ENCODE results near the gene CAMTA1.
A peak's percentile ranks its signal among the peaks of the same experiment; 100 is the strongest.

CAMTA1 gene

DNA sequence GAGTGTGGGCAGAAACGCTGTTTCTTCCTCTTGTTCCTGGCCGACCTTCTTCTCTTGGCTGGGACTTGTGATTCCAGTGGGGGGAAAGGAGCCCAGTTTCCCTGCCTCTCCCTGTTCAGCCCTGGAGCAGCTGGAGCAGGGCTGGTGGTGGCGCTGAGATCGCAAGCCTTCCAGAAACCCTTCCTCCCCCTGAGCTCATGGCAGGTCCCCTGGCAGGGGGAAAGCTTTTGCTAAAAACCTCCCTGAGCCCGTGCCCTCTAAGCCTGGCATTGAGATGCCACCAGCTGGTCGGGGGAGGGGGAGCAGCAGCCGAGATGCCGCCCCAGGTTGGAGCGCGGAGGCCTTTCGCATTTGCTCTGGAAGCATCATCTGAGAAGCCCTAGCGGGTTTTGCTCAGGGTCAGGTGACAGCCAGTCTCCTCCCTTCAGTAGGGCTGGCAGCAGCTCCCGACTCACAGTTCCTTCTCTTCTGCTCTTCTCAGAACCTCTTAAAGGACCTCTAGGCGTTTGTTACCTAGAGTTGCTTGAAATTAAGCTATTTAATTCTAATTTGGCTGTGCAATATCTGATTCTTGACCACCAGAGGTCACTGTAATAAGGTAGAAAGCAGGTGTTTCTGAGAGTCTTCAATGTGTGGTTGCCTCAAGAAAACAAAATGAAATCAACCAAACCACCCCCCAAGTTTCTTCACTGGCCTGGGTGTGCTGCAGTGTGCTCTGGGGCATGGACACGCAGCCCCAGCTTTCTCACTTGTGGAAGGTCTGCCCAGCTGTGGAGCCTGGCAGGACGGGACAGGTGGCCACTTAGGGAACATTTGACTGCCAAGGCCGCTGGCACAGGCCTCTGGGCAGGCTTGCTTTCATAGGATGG lies 257.3 kb downstream of the CAMTA1 start:
- TF ChIP-seq, protein P1, sequence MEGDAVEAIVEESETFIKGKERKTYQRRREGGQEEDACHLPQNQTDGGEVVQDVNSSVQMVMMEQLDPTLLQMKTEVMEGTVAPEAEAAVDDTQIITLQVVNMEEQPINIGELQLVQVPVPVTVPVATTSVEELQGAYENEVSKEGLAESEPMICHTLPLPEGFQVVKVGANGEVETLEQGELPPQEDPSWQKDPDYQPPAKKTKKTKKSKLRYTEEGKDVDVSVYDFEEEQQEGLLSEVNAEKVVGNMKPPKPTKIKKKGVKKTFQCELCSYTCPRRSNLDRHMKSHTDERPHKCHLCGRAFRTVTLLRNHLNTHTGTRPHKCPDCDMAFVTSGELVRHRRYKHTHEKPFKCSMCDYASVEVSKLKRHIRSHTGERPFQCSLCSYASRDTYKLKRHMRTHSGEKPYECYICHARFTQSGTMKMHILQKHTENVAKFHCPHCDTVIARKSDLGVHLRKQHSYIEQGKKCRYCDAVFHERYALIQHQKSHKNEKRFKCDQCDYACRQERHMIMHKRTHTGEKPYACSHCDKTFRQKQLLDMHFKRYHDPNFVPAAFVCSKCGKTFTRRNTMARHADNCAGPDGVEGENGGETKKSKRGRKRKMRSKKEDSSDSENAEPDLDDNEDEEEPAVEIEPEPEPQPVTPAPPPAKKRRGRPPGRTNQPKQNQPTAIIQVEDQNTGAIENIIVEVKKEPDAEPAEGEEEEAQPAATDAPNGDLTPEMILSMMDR (IDR thresholded peaks at IDR 0.05; ENCODE audit: insufficient read depth, missing control alignments), result peak; percentile 54
- DNase-seq (ENCODE audit: insufficient read length, low spot score) (no peak), FAIRE-seq (no peak)

DNA sequence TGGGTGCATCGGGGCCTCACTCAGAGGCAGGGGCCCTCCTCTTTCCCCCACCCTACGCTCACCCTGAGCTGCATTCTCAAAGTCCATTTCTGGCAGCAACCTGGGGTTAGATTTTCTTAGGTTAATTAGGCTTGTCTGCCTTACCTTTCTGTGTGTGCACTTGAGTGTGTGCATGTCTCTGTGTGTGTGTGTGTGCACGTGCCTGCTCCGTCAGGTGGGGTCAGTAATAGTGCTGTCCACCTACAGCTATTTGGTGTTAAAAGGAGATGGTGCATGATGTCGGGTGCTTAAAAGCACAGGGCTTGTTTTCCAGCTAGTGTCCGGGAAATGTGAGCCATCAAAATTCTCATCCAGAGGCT lies 257.9 kb downstream of the CAMTA1 start:
- DNase-seq (ENCODE audit: insufficient read length, low spot score) (no peak), FAIRE-seq (no peak)

DNA sequence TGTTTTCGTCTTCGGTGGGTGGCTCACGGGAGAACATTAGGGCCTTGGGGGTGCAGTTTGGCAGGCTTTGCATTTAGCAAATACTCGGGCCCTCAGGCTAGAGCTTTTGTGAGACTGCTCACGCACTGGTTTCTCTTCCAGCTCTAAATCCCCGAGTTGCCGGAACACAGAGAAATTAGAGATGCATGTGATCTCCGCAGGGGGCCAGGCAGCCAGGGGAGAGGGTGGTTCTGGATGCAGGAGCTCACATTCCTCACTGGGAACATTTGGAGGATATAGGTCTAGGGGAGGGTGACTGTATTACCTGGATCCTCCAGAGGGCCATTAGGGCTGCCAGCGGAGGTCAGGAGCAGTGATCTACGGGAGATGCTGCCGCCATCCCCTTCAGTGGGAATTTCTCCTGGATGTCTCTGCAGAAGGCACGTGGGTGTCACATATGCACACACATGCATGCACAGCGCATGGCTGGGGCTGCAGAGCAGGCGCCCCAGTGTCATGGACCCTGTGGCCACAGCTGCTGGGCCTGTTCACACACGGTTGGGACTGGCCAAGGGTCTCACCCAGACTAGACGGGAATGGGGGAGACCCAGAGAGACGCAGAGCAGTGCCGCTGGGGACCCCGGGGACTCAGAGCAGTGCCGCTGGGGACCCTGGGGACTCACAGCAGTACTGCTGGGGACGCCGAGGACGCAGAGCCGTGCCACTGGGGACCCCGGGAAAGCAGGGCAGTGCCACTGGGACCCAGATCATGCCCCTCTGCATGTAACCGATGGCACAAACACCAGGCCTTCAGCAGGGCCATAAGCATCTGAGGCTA lies 258.7 kb downstream of the CAMTA1 start:
- DNase-seq (ENCODE audit: insufficient read length, low spot score) (no peak), FAIRE-seq (no peak)
- TF ChIP-seq, protein P1 (IDR thresholded peaks at IDR 0.05; ENCODE audit: insufficient read depth, missing control alignments), result no peak

More for the DNA sequence above, 257.9 kb downstream of the CAMTA1 start:
- TF ChIP-seq, protein P1 (IDR thresholded peaks at IDR 0.05; ENCODE audit: insufficient read depth, missing control alignments), result no peak

DNA sequence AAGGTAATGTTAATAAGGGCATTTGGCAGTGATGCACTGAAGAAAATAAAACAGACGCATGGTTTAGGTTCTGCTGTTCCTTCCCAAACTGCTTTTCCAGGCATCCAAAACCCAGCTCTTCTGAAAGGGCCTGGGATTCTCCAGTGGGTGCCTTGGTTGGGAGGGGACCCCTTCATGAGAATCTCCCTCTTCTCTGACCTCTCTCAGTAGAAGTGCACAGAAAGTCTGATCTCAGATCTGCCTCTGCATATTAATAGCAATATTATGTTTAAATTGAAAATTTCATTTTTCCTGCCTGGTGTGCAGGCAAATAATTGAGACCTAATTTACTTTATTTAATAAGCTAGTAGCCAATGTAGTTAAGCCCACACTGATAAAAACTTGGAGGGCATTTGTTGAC lies 260.6 kb downstream of the CAMTA1 start:
- DNase-seq (ENCODE audit: insufficient read length, low spot score) (no peak), FAIRE-seq (no peak)
- TF ChIP-seq, protein P1 (IDR thresholded peaks at IDR 0.05; ENCODE audit: insufficient read depth, missing control alignments), result no peak

DNA sequence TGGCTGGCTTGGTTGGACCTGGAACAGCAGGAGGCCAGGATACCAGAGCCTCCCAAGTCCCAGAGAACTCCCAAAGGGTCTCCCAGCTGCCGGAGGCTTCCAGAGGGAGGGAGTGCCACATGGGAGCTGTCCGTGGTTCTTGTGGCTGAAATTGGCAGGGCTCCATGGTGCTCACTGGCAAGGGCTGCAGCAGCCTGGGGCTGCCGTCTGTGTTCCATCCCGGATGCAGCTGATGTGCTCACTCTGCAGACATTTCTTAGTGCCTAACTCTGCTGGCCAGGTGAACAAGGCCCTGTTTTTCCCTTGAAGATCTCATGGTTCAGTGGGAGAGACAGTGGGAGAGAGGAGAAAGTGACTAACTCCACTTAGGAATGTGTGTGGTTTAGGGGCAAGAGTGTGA lies 261.1 kb downstream of the CAMTA1 start:
- FAIRE-seq (no peak), DNase-seq (ENCODE audit: insufficient read length, low spot score) (no peak)
- TF ChIP-seq, protein P1 (IDR thresholded peaks at IDR 0.05; ENCODE audit: insufficient read depth, missing control alignments), result no peak

DNA sequence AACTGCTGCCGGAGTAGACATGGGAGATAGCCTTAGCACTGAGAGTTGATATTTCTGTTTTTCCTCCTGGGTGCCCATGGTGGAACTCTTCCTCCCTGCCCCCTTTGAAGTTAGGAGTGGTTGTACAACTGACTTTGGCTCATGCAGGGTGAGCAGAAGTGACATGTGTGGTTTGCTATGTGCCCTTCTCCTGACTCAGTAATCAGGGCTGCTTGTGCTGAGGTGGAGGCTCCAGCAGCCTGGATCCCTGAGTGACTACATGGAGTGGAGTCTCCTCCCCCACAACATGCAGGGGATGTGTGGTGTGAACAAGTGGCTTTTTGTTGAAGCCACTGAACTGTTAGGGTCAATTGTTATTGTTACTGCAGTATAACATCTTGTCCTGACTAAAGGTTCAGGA lies 261.6 kb downstream of the CAMTA1 start:
- FAIRE-seq (no peak), DNase-seq (ENCODE audit: insufficient read length, low spot score) (no peak)
- TF ChIP-seq, protein P1 (IDR thresholded peaks at IDR 0.05; ENCODE audit: insufficient read depth, missing control alignments), result no peak
